SK-N-SH (cell line): Measurements from ENCODE around the gene TBC1D9B. TPM values are rescaled to one million over a fixed set of nuclear protein-coding genes. Genes with fewer than 3 reads are reported as not detected.

ENCODE experiments used
- CTCF ChIA-PET: fragments of 300-600, 350-600 bp; formaldehyde crosslinking; extraction: SDS; loops from one replicate; lab custom pipeline; 2021; lab: Yijun Ruan, JAX
- POLR2A ChIA-PET: fragments of 350-600 bp; sonication (Branson Sonifier 250); formaldehyde crosslinking; extraction: SDS; loops from one replicate; lab custom pipeline; 2020; ENCODE audit warnings: antibody characterized with exemption, inconsistent platforms; lab: Yijun Ruan, JAX
- DNase-seq: peaks from one replicate; pipeline ENCODE4 v3.0.0; 2012
- H2AFZ ChIP-seq: fragments of 200-600 bp; sonication (generic); 2 replicates; pipeline ENCODE4 v1.8.1; 2016; ENCODE audit warnings: antibody characterized with exemption, mild to moderate bottlenecking, low read depth
- H3F3A ChIP-seq: fragments of 200-600 bp; sonication (generic); replicated peaks from 2 replicates; pipeline ENCODE3; 2016; ENCODE audit warnings: antibody characterized with exemption, mild to moderate bottlenecking; ENCODE audit not compliant: insufficient read depth
- H3K27ac ChIP-seq, 2 experiments: fragments of 200-500 bp in 1 of 2; fragments of 200-600 bp in 1 of 2; sonication (Bioruptor generic) in 1 of 2; sonication (generic), shearing (Covaris generic) in 1 of 2; 2 replicates each; pipeline versions ENCODE4 v1.5.1 to v1.6.1; 2014 to 2016; ENCODE audit warnings: low read depth in 2 of 2, inconsistent platforms in 1 of 2, low read length in 1 of 2, mild to moderate bottlenecking in 1 of 2, mixed read lengths in 1 of 2
- H3K27me3 ChIP-seq: fragments of 200-600 bp; sonication (generic), shearing (Covaris generic); 2 replicates; pipeline ENCODE4 v1.6.1; 2016; ENCODE audit warnings: mixed run types; ENCODE audit not compliant: insufficient read depth
- H3K36me3 ChIP-seq, 2 experiments: fragments of 200-500 bp in 1 of 2; fragments of 200-600 bp in 1 of 2; sonication (Bioruptor generic) in 1 of 2; sonication (generic) in 1 of 2; replicated peaks in 1 of 2; 2 replicates each; pipeline versions ENCODE3 to v1.5.1; 2014 to 2016; ENCODE audit warnings: low read length in 1 of 2, mild to moderate bottlenecking in 1 of 2; ENCODE audit not compliant: insufficient read depth in 2 of 2, control insufficient read depth in 1 of 2
- H3K4me1 ChIP-seq, 2 experiments: fragments of 200-500 bp in 1 of 2; fragments of 200-600 bp in 1 of 2; sonication (Bioruptor generic) in 1 of 2; sonication (generic), shearing (Covaris generic) in 1 of 2; 2 replicates each; pipeline versions ENCODE4 v1.5.1 to v1.6.1; 2014 to 2016; ENCODE audit warnings: low read depth in 1 of 2, low read length in 1 of 2, mixed run types in 1 of 2; ENCODE audit not compliant: insufficient read depth in 2 of 2, control insufficient read depth in 1 of 2
- H3K4me2 ChIP-seq: fragments of 200-600 bp; sonication (generic), shearing (Covaris generic); 2 replicates; pipeline ENCODE4 v1.6.1; 2017; ENCODE audit warnings: mixed run types
- H3K4me3 ChIP-seq, 2 experiments: fragments of 200-500 bp in 1 of 2; fragments of 200-600 bp in 1 of 2; sonication (Bioruptor generic) in 1 of 2; sonication (generic), shearing (Covaris generic) in 1 of 2; 2 replicates each; pipeline versions ENCODE4 v1.5.1 to v1.8.1; 2014 to 2016; ENCODE audit warnings: low read depth in 2 of 2, inconsistent platforms in 1 of 2, low read length in 1 of 2, mild to moderate bottlenecking in 1 of 2, mixed read lengths in 1 of 2, moderate library complexity in 1 of 2
- H3K79me2 ChIP-seq: fragments of 200-600 bp; sonication (generic); 2 replicates; pipeline ENCODE4 v1.8.1; 2017; ENCODE audit warnings: mild to moderate bottlenecking; ENCODE audit not compliant: insufficient read depth
- H3K9ac ChIP-seq: fragments of 200-600 bp; sonication (generic); 2 replicates; pipeline ENCODE4 v1.6.1; 2017; ENCODE audit warnings: mixed run types
- H3K9me2 ChIP-seq: fragments of 200-600 bp; sonication (generic); 2 replicates; pipeline ENCODE4 v1.6.1; 2017; ENCODE audit warnings: mixed run types
- H3K9me3 ChIP-seq: fragments of 200-600 bp; sonication (generic); 2 replicates; pipeline ENCODE4 v1.6.1; 2017; ENCODE audit warnings: mixed run types, mild to moderate bottlenecking, moderate library complexity
- H4K20me1 ChIP-seq: fragments of 200-600 bp; sonication (generic); 2 replicates; pipeline ENCODE4 v1.6.1; 2017; ENCODE audit warnings: mild to moderate bottlenecking, mixed run types; ENCODE audit not compliant: insufficient read depth
- CHD2 ChIP-seq: fragments of 150-350 bp; IDR thresholded peaks from 2 replicates; pipeline ENCODE4 v1.6.1; 2018; ENCODE audit warnings: low read length; ENCODE audit not compliant: partially characterized antibody
- ELF1 ChIP-seq: IDR thresholded peaks from 2 replicates; pipeline ENCODE4 v1.4.0; 2012
- EP300 ChIP-seq, 2 experiments: IDR thresholded peaks; 2 replicates each; pipeline versions ENCODE4 v1.4.0 to v1.6.1; 2012; ENCODE audit warnings: borderline replicate concordance in 1 of 2, low read depth in 1 of 2, low read length in 1 of 2
- EZH2phosphoT487 ChIP-seq: fragments of 200-600 bp; sonication (generic); IDR thresholded peaks from 2 replicates; pipeline ENCODE4 v1.6.1; 2017; ENCODE audit warnings: low read depth, mixed run types, mild to moderate bottlenecking, antibody characterized with exemption, moderate library complexity, borderline replicate concordance
- FOXM1 ChIP-seq: IDR thresholded peaks from 2 replicates; pipeline ENCODE4 v1.4.0; 2012; ENCODE audit warnings: low read depth, mild to moderate bottlenecking
- GATA2 ChIP-seq: sonication (generic); formaldehyde crosslinking; IDR thresholded peaks from 2 replicates; pipeline ENCODE4 v1.5.0; 2020; ENCODE audit warnings: mild to moderate bottlenecking, missing genetic modification reagents
- JUND ChIP-seq: IDR thresholded peaks from 2 replicates; pipeline ENCODE4 v1.4.0; 2012
- PBX3 ChIP-seq: IDR thresholded peaks from 2 replicates; pipeline ENCODE4; 2012
- POLR2AphosphoS5 ChIP-seq: IDR thresholded peaks from 2 replicates; pipeline ENCODE4 v1.6.1; 2012; ENCODE audit warnings: low read depth, low read length
- RAD21 ChIP-seq: IDR thresholded peaks from 2 replicates; pipeline ENCODE4 v1.6.1; 2012; ENCODE audit warnings: mild to moderate bottlenecking, low read length
- RFX5 ChIP-seq: IDR thresholded peaks from 2 replicates; pipeline ENCODE4 v1.6.1; 2012; ENCODE audit warnings: mild to moderate bottlenecking, improper control_type of control experiment, low read length
- SIN3A ChIP-seq: IDR thresholded peaks from 2 replicates; pipeline ENCODE4 v1.6.1; 2012; ENCODE audit warnings: low read depth, mild to moderate bottlenecking, low read length, moderate library complexity, borderline replicate concordance
- TCF12 ChIP-seq: IDR thresholded peaks from 2 replicates; pipeline ENCODE4 v1.4.0; 2012
- YY1 ChIP-seq: IDR thresholded peaks from 2 replicates; pipeline ENCODE4 v1.4.0; 2012; ENCODE audit warnings: low read depth, mild to moderate bottlenecking
- WGBS: methylation state at CpG from one replicate; pipeline ENCODE4 v1.1.6; 2017; ENCODE audit warnings: low lambda C conversion rate; 5-methylcytosine and 5-hydroxymethylcytosine counted together
- polyA plus RNA-seq, 3 experiments: library from polyadenylated mRNA; depleted of rRNA; stranded (reverse); fragments of >200 nt; gene quantifications; 2 replicates each; pipeline ENCODE4 v1.2.3, GENCODE V29; 2012
- TF ChIP-seq, protein P1 (sequence below): IDR thresholded peaks from 2 replicates; pipeline ENCODE4 v1.4.0; 2012; ENCODE audit warnings: low read depth
- TF ChIP-seq, protein P2 (sequence below): fragments of 150-350 bp; IDR thresholded peaks from 2 replicates; pipeline ENCODE4 v1.6.1; 2016; ENCODE audit warnings: mild to moderate bottlenecking, low read depth, low read length

The TBC1D9B gene
- polyA plus RNA-seq, 1 of the 3 experiments (the other 2 are of a cell fraction) = 75.6 TPM

- POLR2A ChIA-PET = no interaction called here
- Histone ChIP-seq H3F3A (no peaks in the 10 kb centered on the region), H3K79me2 (no peaks in the 10 kb centered on the region), H3K9me2 (no peaks in the 10 kb centered on the region), H3K27me3 (no peaks in the 10 kb centered on the region), H3K9me3 (no peaks in the 10 kb centered on the region), H2AFZ (no peak overlapping the region), H3K4me2 (no peak overlapping the region), H3K36me3 (peaks cover 0 to 77% of the 10 kb centered on the region in 2 experiments), H3K4me1 (no peaks in the 10 kb centered on the region), H3K4me3 (no peak overlapping the region), H3K27ac (no peak overlapping the region)
- CTCF ChIA-PET = interaction anchor here (0.6 to 1.6 kb wide), 6 partner anchors 8 to 42 kb away, joined by 3 to 6 read pairs (median 4); no protein-coding TSS in a partner anchor
- DNase-seq = peak; percentile 46
- TF ChIP-seq RAD21 (no peak), EP300 (IDR thresholded peaks at IDR 0.05; ENCODE audit: borderline replicate concordance in 1 of 2, low read depth in 1 of 2, low read length in 1 of 2) (no peak), YY1 (no peak), SIN3A (no peak), POLR2AphosphoS5 (no peak), EZH2phosphoT487 (no peak), GATA2 (CRISPR knock-in tag) (no peak), ELF1 (no peak), TCF12 (no peak), FOXM1 (no peak), JUND (no peak)
- TF ChIP-seq, protein P1, sequence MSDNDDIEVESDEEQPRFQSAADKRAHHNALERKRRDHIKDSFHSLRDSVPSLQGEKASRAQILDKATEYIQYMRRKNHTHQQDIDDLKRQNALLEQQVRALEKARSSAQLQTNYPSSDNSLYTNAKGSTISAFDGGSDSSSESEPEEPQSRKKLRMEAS = no peak
- TF ChIP-seq, all 33 proteins: peak for 0
- WGBS = 98% methylated on average over 6 of the region's 16 CpGs
- H3K9ac ChIP-seq = no peak overlapping the region
- H4K20me1 ChIP-seq = no peaks in the 10 kb centered on the region
Observed at GRCh38 chr5:179869641-179870402, 37.9 kb downstream of the TBC1D9B start.

DNA sequence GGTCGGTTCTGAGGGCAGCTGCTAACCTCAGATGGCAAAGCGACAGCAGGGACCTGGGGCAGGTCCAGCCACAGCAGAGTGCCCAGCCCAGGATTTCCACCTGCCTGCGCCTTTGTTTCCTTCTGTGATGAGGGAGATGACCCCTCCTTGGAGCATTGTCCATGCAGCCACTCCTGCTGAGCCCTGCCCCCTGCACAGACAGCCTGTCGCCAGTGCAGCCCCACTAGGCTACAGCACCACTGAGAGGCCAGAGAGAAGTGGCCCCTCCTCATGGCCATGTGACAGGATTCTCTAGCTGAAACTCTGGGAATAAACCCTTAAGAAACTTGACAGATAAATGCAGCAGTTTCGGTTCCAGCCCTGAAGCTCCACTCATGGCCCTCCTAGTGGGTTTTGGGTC is 38.6 kb downstream of the TBC1D9B start:
- H3K27me3 ChIP-seq = no peaks in the 10 kb centered on the region
- no peaks in the 10 kb centered on the region for H3K4me1 ChIP-seq
- no peaks in the 10 kb centered on the region for H3K9me3 ChIP-seq
- H3K9me2 ChIP-seq = no peaks in the 10 kb centered on the region
- TF ChIP-seq RFX5 (no peak), CHD2 (no peak), RAD21 (no peak), PBX3 (no peak), TCF12 (no peak), EZH2phosphoT487 (no peak), FOXM1 (no peak)
- TF ChIP-seq, protein P1 = no peak
- TF ChIP-seq, protein P2, sequence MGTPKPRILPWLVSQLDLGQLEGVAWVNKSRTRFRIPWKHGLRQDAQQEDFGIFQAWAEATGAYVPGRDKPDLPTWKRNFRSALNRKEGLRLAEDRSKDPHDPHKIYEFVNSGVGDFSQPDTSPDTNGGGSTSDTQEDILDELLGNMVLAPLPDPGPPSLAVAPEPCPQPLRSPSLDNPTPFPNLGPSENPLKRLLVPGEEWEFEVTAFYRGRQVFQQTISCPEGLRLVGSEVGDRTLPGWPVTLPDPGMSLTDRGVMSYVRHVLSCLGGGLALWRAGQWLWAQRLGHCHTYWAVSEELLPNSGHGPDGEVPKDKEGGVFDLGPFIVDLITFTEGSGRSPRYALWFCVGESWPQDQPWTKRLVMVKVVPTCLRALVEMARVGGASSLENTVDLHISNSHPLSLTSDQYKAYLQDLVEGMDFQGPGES = no peak
- H3K79me2 ChIP-seq = no peaks in the 10 kb centered on the region
- H3K27ac ChIP-seq = no peak overlapping the region
- H3F3A ChIP-seq = no peaks in the 10 kb centered on the region
- POLR2A ChIA-PET = no interaction called here
- H3K9ac ChIP-seq = no peak overlapping the region
- CTCF ChIA-PET = interaction anchor here (0.9 kb wide), 2 partner anchors 11 to 18 kb away, joined by 3 read pairs; no protein-coding TSS in a partner anchor
- peaks cover 2 to 74% of the 10 kb centered on the region in 2 experiments for H3K36me3 ChIP-seq
- peak; percentile 12 for DNase-seq
- no peaks in the 10 kb centered on the region for H4K20me1 ChIP-seq
- no peak overlapping the region for H3K4me2 ChIP-seq
- WGBS = 83% methylated on average over 2 of the region's 5 CpGs
- H2AFZ ChIP-seq = no peak overlapping the region
- no peak overlapping the region for H3K4me3 ChIP-seq
